Measurements from ENCODE around the gene TAS2R41. TPM values are rescaled to one million over a fixed set of nuclear protein-coding genes. Genes with fewer than 3 reads are reported as not detected.

The TAS2R41 gene
- total and polyA plus RNA-seq, 12 donors = 0.28 TPM; not detected in 11

DNA sequence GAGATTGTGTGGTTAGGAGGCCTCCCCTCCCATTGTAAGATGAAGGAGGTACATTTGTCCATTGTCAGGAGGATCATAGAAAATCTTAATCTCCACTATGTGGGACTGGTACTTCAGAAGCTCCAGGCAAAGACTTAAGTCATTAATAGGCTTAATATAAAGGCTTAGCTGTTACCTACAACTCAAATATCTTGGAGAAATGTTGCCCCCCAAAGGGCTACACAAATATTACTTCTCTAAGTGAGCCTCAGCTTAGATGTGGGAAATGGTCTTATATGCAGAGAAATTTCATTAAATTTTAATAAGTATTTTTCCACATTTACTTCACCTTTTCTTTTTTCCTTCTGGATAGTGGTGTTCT is 27.2 kb downstream of the TAS2R41 start:
- peaks cover 0 to under 1% of the 10 kb centered on the region in 2 donors for H3K4me1 ChIP-seq (replicated peaks in 1 of 2)
- no peak for DNase-seq
- H3K36me3 ChIP-seq (replicated peaks in 1 of 2) = no peaks in the 10 kb centered on the region
- TF ChIP-seq, protein P1, sequence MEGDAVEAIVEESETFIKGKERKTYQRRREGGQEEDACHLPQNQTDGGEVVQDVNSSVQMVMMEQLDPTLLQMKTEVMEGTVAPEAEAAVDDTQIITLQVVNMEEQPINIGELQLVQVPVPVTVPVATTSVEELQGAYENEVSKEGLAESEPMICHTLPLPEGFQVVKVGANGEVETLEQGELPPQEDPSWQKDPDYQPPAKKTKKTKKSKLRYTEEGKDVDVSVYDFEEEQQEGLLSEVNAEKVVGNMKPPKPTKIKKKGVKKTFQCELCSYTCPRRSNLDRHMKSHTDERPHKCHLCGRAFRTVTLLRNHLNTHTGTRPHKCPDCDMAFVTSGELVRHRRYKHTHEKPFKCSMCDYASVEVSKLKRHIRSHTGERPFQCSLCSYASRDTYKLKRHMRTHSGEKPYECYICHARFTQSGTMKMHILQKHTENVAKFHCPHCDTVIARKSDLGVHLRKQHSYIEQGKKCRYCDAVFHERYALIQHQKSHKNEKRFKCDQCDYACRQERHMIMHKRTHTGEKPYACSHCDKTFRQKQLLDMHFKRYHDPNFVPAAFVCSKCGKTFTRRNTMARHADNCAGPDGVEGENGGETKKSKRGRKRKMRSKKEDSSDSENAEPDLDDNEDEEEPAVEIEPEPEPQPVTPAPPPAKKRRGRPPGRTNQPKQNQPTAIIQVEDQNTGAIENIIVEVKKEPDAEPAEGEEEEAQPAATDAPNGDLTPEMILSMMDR (IDR thresholded peaks at IDR 0.05) = no peak
- no peak for TF ChIP-seq POLR2A (IDR thresholded peaks at IDR 0.05)
- H3K27ac ChIP-seq = no peak overlapping the region
- H3K9me3 ChIP-seq (replicated peaks in 1 of 3) = no peaks in the 10 kb centered on the region
- no peaks in the 10 kb centered on the region for H3K27me3 ChIP-seq
- intact Hi-C loops (cut with DNase I) = no loop called here
- no peak overlapping the region for H3K4me3 ChIP-seq

DNA sequence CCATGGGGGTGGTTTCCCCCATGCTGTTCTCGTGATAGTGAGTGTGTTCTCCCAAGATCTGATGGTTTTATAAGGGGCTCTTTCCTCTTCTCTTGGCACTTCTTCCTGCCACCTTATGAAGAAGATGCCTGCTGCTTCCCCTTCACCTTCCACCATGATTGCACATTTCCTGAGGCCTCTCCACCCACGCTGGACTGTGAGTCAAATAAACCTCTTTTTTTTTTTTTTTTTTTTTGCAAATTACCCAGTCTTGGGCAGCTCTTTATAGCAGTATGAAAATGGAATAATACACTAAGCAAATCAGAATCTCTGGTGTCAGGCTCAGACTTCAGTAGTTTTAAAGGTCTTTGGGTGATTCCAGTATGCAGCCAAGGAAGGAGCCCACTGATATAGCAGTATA is 28.2 kb downstream of the TAS2R41 start:
- WGBS, 4 donors = 55 to 71% (median 64%) methylated on average over 2 of the region's 2 CpGs
- H3K4me1 ChIP-seq (replicated peaks in 1 of 2) = no peaks in the 10 kb centered on the region
- TF ChIP-seq POLR2A (IDR thresholded peaks at IDR 0.05) = no peak
- TF ChIP-seq, protein P1 (IDR thresholded peaks at IDR 0.05) = no peak
- no peaks in the 10 kb centered on the region for H3K36me3 ChIP-seq (replicated peaks in 1 of 2)
- H3K27ac ChIP-seq = no peak overlapping the region
- DNase-seq = no peak
- intact Hi-C loops (cut with DNase I) = no loop called here
- H3K9me3 ChIP-seq (replicated peaks in 1 of 3) = no peaks in the 10 kb centered on the region
- no peaks in the 10 kb centered on the region for H3K27me3 ChIP-seq
- no peak overlapping the region for H3K4me3 ChIP-seq

DNA sequence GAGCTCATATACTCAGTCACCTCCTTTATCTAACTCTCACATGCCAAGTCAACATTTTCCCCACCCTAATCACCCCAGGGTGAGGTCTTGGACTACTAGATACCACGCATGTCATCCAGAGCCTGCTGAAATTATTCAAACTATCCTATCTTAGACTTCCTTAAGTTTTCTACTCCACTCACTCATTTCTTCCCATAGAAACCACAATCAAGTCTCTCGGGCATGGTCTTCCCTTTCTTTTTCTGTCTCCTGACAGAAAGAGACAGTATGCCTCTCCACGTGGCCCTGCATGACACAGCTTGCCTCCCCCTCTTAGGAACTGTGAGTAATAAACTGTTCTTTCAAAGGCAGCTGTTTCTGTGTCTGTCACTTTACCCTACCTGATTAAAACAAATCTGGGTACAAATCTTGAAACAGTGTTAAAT is 29.4 kb downstream of the TAS2R41 start:
- no peak overlapping the region for H3K27ac ChIP-seq
- WGBS, 4 donors = 57 to 69% (median 61%) methylated on average over 3 of the region's 3 CpGs
- TF ChIP-seq, protein P1 (IDR thresholded peaks at IDR 0.05) = no peak
- TF ChIP-seq POLR2A (IDR thresholded peaks at IDR 0.05) = no peak
- no peaks in the 10 kb centered on the region for H3K4me1 ChIP-seq (replicated peaks in 1 of 2)
- no peak for DNase-seq
- H3K36me3 ChIP-seq (replicated peaks in 1 of 2) = no peaks in the 10 kb centered on the region
- intact Hi-C loops (cut with DNase I) = no loop called here
- H3K4me3 ChIP-seq = no peak overlapping the region
- H3K27me3 ChIP-seq = no peaks in the 10 kb centered on the region
- H3K9me3 ChIP-seq (replicated peaks in 1 of 3) = no peaks in the 10 kb centered on the region

DNA sequence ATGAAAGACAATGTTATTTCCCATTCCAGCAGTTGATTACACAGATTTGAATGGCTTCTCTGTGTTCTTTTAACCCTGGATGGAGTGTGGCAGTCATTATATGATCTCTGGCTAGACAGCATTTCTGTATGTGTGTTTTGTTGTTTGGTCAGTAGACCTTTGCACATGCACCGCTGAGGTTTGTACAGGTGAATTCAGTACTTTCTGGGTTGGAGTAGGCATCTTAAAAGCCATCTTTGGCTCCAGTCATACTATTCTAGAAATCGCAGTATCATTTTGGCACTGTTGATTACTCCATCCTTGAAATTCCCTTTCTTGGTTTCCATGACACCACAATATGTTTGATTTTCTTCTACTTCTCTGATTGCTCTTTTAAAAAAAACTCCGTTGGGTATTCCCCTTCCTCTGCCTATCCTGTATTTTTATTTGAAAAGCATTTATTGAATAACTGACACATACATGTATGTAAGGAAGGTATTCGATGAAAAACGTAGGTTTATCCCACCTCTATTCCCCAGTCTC is 29.9 kb downstream of the TAS2R41 start:
- no peak overlapping the region for H3K27ac ChIP-seq
- intact Hi-C loops (cut with DNase I) = no loop called here
- WGBS, 4 donors = 81 to 89% (median 87%) methylated on average over 5 of the region's 5 CpGs
- no peaks in the 10 kb centered on the region for H3K9me3 ChIP-seq (replicated peaks in 1 of 3)
- no peaks in the 10 kb centered on the region for H3K4me1 ChIP-seq (replicated peaks in 1 of 2)
- no peak overlapping the region for H3K4me3 ChIP-seq
- TF ChIP-seq, protein P1 (IDR thresholded peaks at IDR 0.05) = no peak
- TF ChIP-seq POLR2A (IDR thresholded peaks at IDR 0.05) = no peak
- H3K27me3 ChIP-seq = no peaks in the 10 kb centered on the region
- H3K36me3 ChIP-seq (replicated peaks in 1 of 2) = no peaks in the 10 kb centered on the region
- DNase-seq = no peak
